Measurements from ENCODE around the gene CPNE4.

GRCh38 chr3:131494706-131495105 is 540.1 kb downstream of the CPNE4 start:
- TF ChIP-seq CTCF (IDR thresholded peaks at IDR 0.05) (no peak), POLR2A (IDR thresholded peaks at IDR 0.05) (no peak)

Measured in body of pancreas (tissue), 4 donors.